ENCODE results near the gene SFI1.

DNA sequence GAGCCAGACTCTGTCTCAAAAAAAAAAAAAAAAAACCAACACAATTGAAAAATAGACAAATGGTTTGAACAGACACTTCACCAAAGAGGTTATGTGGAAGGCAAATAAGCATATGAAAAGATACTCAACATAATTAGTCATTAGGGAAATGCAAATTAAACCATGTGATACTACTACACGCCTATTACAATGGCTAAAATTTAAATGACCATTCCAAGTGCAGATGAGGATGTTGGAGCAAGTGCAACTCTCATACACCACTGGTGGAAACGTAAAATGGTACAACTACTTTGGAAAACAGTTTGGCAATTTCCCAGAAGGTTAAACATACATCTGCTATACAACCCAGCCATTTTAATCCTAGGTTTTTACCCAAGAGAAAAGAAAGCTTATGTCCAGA, 31.0 kb upstream of the SFI1 start:
- TF ChIP-seq, protein P1, sequence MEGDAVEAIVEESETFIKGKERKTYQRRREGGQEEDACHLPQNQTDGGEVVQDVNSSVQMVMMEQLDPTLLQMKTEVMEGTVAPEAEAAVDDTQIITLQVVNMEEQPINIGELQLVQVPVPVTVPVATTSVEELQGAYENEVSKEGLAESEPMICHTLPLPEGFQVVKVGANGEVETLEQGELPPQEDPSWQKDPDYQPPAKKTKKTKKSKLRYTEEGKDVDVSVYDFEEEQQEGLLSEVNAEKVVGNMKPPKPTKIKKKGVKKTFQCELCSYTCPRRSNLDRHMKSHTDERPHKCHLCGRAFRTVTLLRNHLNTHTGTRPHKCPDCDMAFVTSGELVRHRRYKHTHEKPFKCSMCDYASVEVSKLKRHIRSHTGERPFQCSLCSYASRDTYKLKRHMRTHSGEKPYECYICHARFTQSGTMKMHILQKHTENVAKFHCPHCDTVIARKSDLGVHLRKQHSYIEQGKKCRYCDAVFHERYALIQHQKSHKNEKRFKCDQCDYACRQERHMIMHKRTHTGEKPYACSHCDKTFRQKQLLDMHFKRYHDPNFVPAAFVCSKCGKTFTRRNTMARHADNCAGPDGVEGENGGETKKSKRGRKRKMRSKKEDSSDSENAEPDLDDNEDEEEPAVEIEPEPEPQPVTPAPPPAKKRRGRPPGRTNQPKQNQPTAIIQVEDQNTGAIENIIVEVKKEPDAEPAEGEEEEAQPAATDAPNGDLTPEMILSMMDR (conservative IDR thresholded peaks at IDR 0.05; ENCODE audit: low read depth, low read length), result no peak
- TF ChIP-seq EZH2 (IDR thresholded peaks at IDR 0.05; ENCODE audit: borderline replicate concordance, low read depth, low read length, poor library complexity, severe bottlenecking), result no peak
